Measurements from ENCODE around the gene TAF3. TPM values are rescaled to one million over a fixed set of nuclear protein-coding genes. Genes with fewer than 3 reads are reported as not detected.

TAF3 gene
- total RNA-seq, 1 donor from 2014 or later, result 12.6 TPM

- ChIA-PET CTCF (no interaction called here), POLR2A (no interaction called here)
- Mint-ChIP-seq H3K9me3 (no peaks in the 10 kb centered on the region), H3K4me3 (no peak overlapping the region), H3K4me1 (peaks cover 9% of the 10 kb centered on the region), H3K27me3 (no peaks in the 10 kb centered on the region), H3K27ac (no peak overlapping the region), H3K36me3 (ENCODE audit: low read depth) (peaks cover 59% of the 10 kb centered on the region)
- no peak for TF ChIP-seq CTCF (IDR thresholded peaks at IDR 0.05)
- DNase-seq (no peak), ATAC-seq (ENCODE audit: low read depth) (no peak)
- intact Hi-C loops (cut with micrococcal nuclease), result no loop called here
Observed at GRCh38 chr10:7982727-7983126, 164.4 kb downstream of the TAF3 start.

- Mint-ChIP-seq H3K36me3 (ENCODE audit: low read depth) (peaks cover 52% of the 10 kb centered on the region), H3K4me3 (no peak overlapping the region), H3K9me3 (no peaks in the 10 kb centered on the region), H3K4me1 (peaks cover 9% of the 10 kb centered on the region), H3K27me3 (no peaks in the 10 kb centered on the region), H3K27ac (no peak overlapping the region)
- DNase-seq (no peak), ATAC-seq (ENCODE audit: low read depth) (no peak)
- POLR2A ChIA-PET, result no interaction called here
- intact Hi-C loops (cut with micrococcal nuclease), result no loop called here
- no peak for TF ChIP-seq CTCF (IDR thresholded peaks at IDR 0.05)
- CTCF ChIA-PET, result no interaction called here
Observed at GRCh38 chr10:7984325-7984724, 166.0 kb downstream of the TAF3 start.

GRCh38 chr10:7984896-7985295 lies 166.6 kb downstream of the TAF3 start:
- DNase-seq, result no peak
- Mint-ChIP-seq H3K9me3 (no peaks in the 10 kb centered on the region), H3K36me3 (ENCODE audit: low read depth) (peaks cover 50% of the 10 kb centered on the region), H3K27me3 (no peaks in the 10 kb centered on the region), H3K4me1 (peaks cover 9% of the 10 kb centered on the region), H3K4me3 (no peak overlapping the region), H3K27ac (no peak overlapping the region)
- intact Hi-C loops (cut with micrococcal nuclease), result no loop called here
- no peak for TF ChIP-seq CTCF (IDR thresholded peaks at IDR 0.05)
- CTCF ChIA-PET, result no interaction called here
- ATAC-seq (ENCODE audit: low read depth), result no peak
- POLR2A ChIA-PET, result no interaction called here

- CTCF ChIA-PET, result no interaction called here
- Mint-ChIP-seq H3K4me3 (no peak overlapping the region), H3K27me3 (no peaks in the 10 kb centered on the region), H3K27ac (no peak overlapping the region), H3K9me3 (no peaks in the 10 kb centered on the region), H3K4me1 (peaks cover 9% of the 10 kb centered on the region), H3K36me3 (ENCODE audit: low read depth) (peaks cover 39% of the 10 kb centered on the region)
- ATAC-seq (ENCODE audit: low read depth) (no peak), DNase-seq (no peak)
- intact Hi-C loops (cut with micrococcal nuclease), result no loop called here
- no peak for TF ChIP-seq CTCF (IDR thresholded peaks at IDR 0.05)
- POLR2A ChIA-PET, result no interaction called here
Observed at GRCh38 chr10:7986851-7987250, 168.5 kb downstream of the TAF3 start.

GRCh38 chr10:7988989-7989388 lies 170.7 kb downstream of the TAF3 start:
- intact Hi-C loops (cut with micrococcal nuclease), result no loop called here
- Mint-ChIP-seq H3K4me1 (peaks cover 9% of the 10 kb centered on the region), H3K27me3 (no peaks in the 10 kb centered on the region), H3K27ac (no peak overlapping the region), H3K9me3 (no peaks in the 10 kb centered on the region), H3K36me3 (ENCODE audit: low read depth) (peaks cover 36% of the 10 kb centered on the region), H3K4me3 (no peak overlapping the region)
- DNase-seq (no peak), ATAC-seq (ENCODE audit: low read depth) (no peak)
- CTCF ChIA-PET, result no interaction called here
- POLR2A ChIA-PET, result no interaction called here
- TF ChIP-seq CTCF (IDR thresholded peaks at IDR 0.05), result no peak

All from activated B cell treated with CpG ODN at 0.5 μM for 24 hours (primary cell).